H1 (cell line): ENCODE results near the gene OSTC. TPM values are rescaled to one million over a fixed set of nuclear protein-coding genes. Genes with fewer than 3 reads are reported as not detected.

Source experiments
- CTCF ChIA-PET: fragments of 300-600 bp; sonication (Branson Sonifier 250); formaldehyde crosslinking; loops from one replicate; lab custom pipeline; 2021; ENCODE audit not compliant: partially characterized antibody; lab: Charles Lee
- POLR2A ChIA-PET: fragments of 300-600 bp; sonication (Branson Sonifier 250); formaldehyde crosslinking; loops from one replicate; lab custom pipeline; 2021; ENCODE audit warnings: inconsistent platforms; ENCODE audit not compliant: partially characterized antibody; lab: Charles Lee
- DNase-seq, 2 experiments: peaks; one replicate each; pipeline versions ENCODE4 v3.0.0 to v3.0.0-alpha.2; 2010 to 2022; ENCODE audit warnings: low spot score in 2 of 2, low read depth in 1 of 2, mixed read lengths in 1 of 2
- FAIRE-seq: peaks from 2 replicates; lab custom pipeline; 2011; peaks lifted over from hg19 to GRCh38; lab: Jason Lieb, UNC
- H2AFZ ChIP-seq: 2 replicates; pipeline ENCODE4 v1.8.1; 2012; ENCODE audit warnings: low read length, inconsistent platforms
- H2AK5ac ChIP-seq: 2 replicates; pipeline ENCODE4 v1.6.1; 2013; ENCODE audit warnings: low read depth, low read length
- H2BK120ac ChIP-seq: replicated peaks from 2 replicates; pipeline ENCODE3; 2013; ENCODE audit warnings: low read depth, low read length, inconsistent platforms
- H2BK12ac ChIP-seq: 2 replicates; pipeline ENCODE4 v1.6.1; 2013; ENCODE audit warnings: low read depth, low read length
- H2BK15ac ChIP-seq: 2 replicates; pipeline ENCODE4 v1.6.1; 2013; ENCODE audit warnings: low read length
- H2BK20ac ChIP-seq: 2 replicates; pipeline ENCODE4 v1.6.1; 2013; ENCODE audit warnings: low read length
- H2BK5ac ChIP-seq: 2 replicates; pipeline ENCODE4 v1.6.1; 2013; ENCODE audit warnings: low read depth, low read length
- H3K14ac ChIP-seq: 2 replicates; pipeline ENCODE4 v1.6.1; 2013; ENCODE audit warnings: inconsistent platforms; ENCODE audit not compliant: insufficient read length
- H3K18ac ChIP-seq: 2 replicates; pipeline ENCODE4 v1.6.1; 2013; ENCODE audit warnings: low read length; ENCODE audit errors: extremely low read depth
- H3K23ac ChIP-seq: 2 replicates; pipeline ENCODE4 v1.6.1; 2013; ENCODE audit warnings: inconsistent platforms; ENCODE audit not compliant: insufficient read length
- H3K23me2 ChIP-seq: 2 replicates; pipeline ENCODE4 v1.6.1; 2013; ENCODE audit warnings: low read depth, low read length
- H3K27ac ChIP-seq: 2 replicates; pipeline ENCODE4 v1.6.1; 2011; ENCODE audit warnings: low read depth, low read length, inconsistent platforms
- H3K27me3 ChIP-seq, 4 experiments: replicated peaks in 1 of 4; 1 replicate in 1 of 4; 2 replicates in 3 of 4; pipeline versions ENCODE4 v1.6.1 to v1.8.1; 2011 to 2013; ENCODE audit warnings: low read length in 3 of 4, mild to moderate bottlenecking in 3 of 4, inconsistent platforms in 2 of 4, mixed read lengths in 2 of 4, moderate library complexity in 1 of 4; ENCODE audit not compliant: control insufficient read depth in 3 of 4, insufficient read depth in 3 of 4; ENCODE audit errors: extremely low read depth in 1 of 4
- H3K36me3 ChIP-seq, 4 experiments: 2 replicates each; pipeline versions ENCODE4 v1.6.1 to v1.8.1; 2011 to 2013; ENCODE audit warnings: mild to moderate bottlenecking in 4 of 4, low read length in 3 of 4, moderate library complexity in 2 of 4, control low read depth in 1 of 4, inconsistent platforms in 1 of 4; ENCODE audit not compliant: insufficient read depth in 4 of 4, control insufficient read depth in 2 of 4
- H3K4ac ChIP-seq: replicated peaks from 2 replicates; pipeline ENCODE3; 2013; ENCODE audit warnings: low read length, low read depth, mixed read lengths, inconsistent platforms; ENCODE audit not compliant: insufficient read length
- H3K4me1 ChIP-seq, 4 experiments: replicated peaks in 1 of 4; 1 replicate in 1 of 4; 2 replicates in 3 of 4; pipeline versions ENCODE4 v1.6.1 to v1.8.1; 2011 to 2013; ENCODE audit warnings: low read length in 3 of 4, inconsistent platforms in 2 of 4, mixed read lengths in 1 of 4; ENCODE audit not compliant: insufficient read depth in 4 of 4, control insufficient read depth in 3 of 4
- H3K4me2 ChIP-seq, 2 experiments: 2 replicates each; pipeline versions ENCODE4 v1.6.1 to v1.8.1; 2011 to 2013; ENCODE audit warnings: low read depth in 2 of 2, low read length in 2 of 2, control low read depth in 1 of 2, inconsistent platforms in 1 of 2, mild to moderate bottlenecking in 1 of 2; ENCODE audit not compliant: insufficient read depth in 1 of 2
- H3K4me3 ChIP-seq, 4 experiments: fragments of 200-600, 300-600 bp in 1 of 4; sonication (generic), shearing (Covaris generic), sonication (Bioruptor Twin) in 1 of 4; 2 replicates each; pipeline versions ENCODE4 v1.5.1 to v1.8.1; 2011 to 2016; ENCODE audit warnings: low read length in 4 of 4, low read depth in 3 of 4, control low read depth in 2 of 4, inconsistent platforms in 2 of 4, mild to moderate bottlenecking in 2 of 4, mixed read lengths in 1 of 4, moderate library complexity in 1 of 4; ENCODE audit not compliant: insufficient read depth in 2 of 4; ENCODE audit errors: extremely low read depth in 1 of 4
- H3K56ac ChIP-seq: replicated peaks from 2 replicates; pipeline ENCODE3; 2013; ENCODE audit warnings: low read depth, mild to moderate bottlenecking, mixed read lengths, low read length, inconsistent platforms; ENCODE audit not compliant: insufficient read length
- H3K79me1 ChIP-seq: 2 replicates; pipeline ENCODE4 v1.6.1; 2013; ENCODE audit warnings: low read depth, low read length, control low read depth
- H3K79me2 ChIP-seq, 2 experiments: 2 replicates each; pipeline versions ENCODE4 v1.6.1 to v1.8.1; 2012 to 2013; ENCODE audit warnings: low read length in 2 of 2, mild to moderate bottlenecking in 2 of 2, inconsistent platforms in 1 of 2; ENCODE audit not compliant: insufficient read depth in 2 of 2, control insufficient read depth in 1 of 2
- H3K9ac ChIP-seq, 4 experiments: replicated peaks in 1 of 4; 1 replicate in 1 of 4; 2 replicates in 3 of 4; pipeline versions ENCODE4 v1.6.1 to v1.8.1; 2011 to 2013; ENCODE audit warnings: low read depth in 3 of 4, low read length in 3 of 4, control low read depth in 2 of 4, mild to moderate bottlenecking in 2 of 4, moderate library complexity in 2 of 4, inconsistent platforms in 1 of 4; ENCODE audit errors: extremely low read depth in 1 of 4
- H3K9me3 ChIP-seq, 2 experiments: 2 replicates each; pipeline versions ENCODE4 v1.6.1 to v1.8.1; 2012 to 2013; ENCODE audit warnings: mild to moderate bottlenecking in 2 of 2, moderate library complexity in 2 of 2, control low read depth in 1 of 2, inconsistent platforms in 1 of 2, low read depth in 1 of 2, low read length in 1 of 2, mixed read lengths in 1 of 2; ENCODE audit not compliant: insufficient read depth in 2 of 2
- H4K20me1 ChIP-seq, 2 experiments: replicated peaks in 1 of 2; 2 replicates each; pipeline versions ENCODE3 to v1.8.1; 2011 to 2013; ENCODE audit warnings: inconsistent platforms in 2 of 2, low read length in 2 of 2, mild to moderate bottlenecking in 1 of 2; ENCODE audit not compliant: insufficient read depth in 2 of 2, control insufficient read depth in 1 of 2
- H4K5ac ChIP-seq: 2 replicates; pipeline ENCODE4 v1.6.1; 2013; ENCODE audit warnings: low read length, low read depth, mixed read lengths, inconsistent platforms; ENCODE audit not compliant: insufficient read length
- H4K8ac ChIP-seq: 2 replicates; pipeline ENCODE4 v1.8.0; 2013; ENCODE audit warnings: mild to moderate bottlenecking, moderate library complexity, low read length, inconsistent platforms; ENCODE audit not compliant: insufficient read depth; ENCODE audit errors: extremely low read depth
- H4K91ac ChIP-seq: replicated peaks from 2 replicates; pipeline ENCODE3; 2013; ENCODE audit warnings: low read length, mixed read lengths, inconsistent platforms; ENCODE audit not compliant: insufficient read length
- CEBPB ChIP-seq: IDR thresholded peaks from 2 replicates; pipeline ENCODE4 v1.6.1; 2012; ENCODE audit warnings: low read depth, low read length
- CHD1 ChIP-seq: IDR thresholded peaks from 2 replicates; pipeline ENCODE4 v1.6.1; 2012; ENCODE audit warnings: low read depth, low read length, improper control_type of control experiment
- MAFK ChIP-seq: IDR thresholded peaks from 2 replicates; pipeline ENCODE4 v1.6.1; 2012; ENCODE audit warnings: low read depth, mild to moderate bottlenecking, improper control_type of control experiment, low read length
- RNF2 ChIP-seq: fragments of 200-900, 300-1000 bp; sonication (generic); IDR thresholded peaks from 2 replicates; pipeline ENCODE4 v1.7.1; 2016; ENCODE audit warnings: borderline replicate concordance, low read depth, mild to moderate bottlenecking, antibody characterized with exemption, low read length; ENCODE audit not compliant: poor library complexity, severe bottlenecking; ENCODE audit errors: missing control alignments
- SAP30 ChIP-seq: fragments of 300-600 bp; sonication (generic); IDR thresholded peaks from 2 replicates; pipeline ENCODE4 v1.7.1; 2012; ENCODE audit warnings: low read length, moderate library complexity, mild to moderate bottlenecking, inconsistent platforms; ENCODE audit not compliant: insufficient read depth, insufficient replicate concordance
- SIRT6 ChIP-seq: IDR thresholded peaks from one replicate; pipeline ENCODE4 v1.7.1; 2012; ENCODE audit warnings: low read length, inconsistent platforms
- SP4 ChIP-seq: IDR thresholded peaks from 2 replicates; pipeline ENCODE4 v1.6.1; 2012; ENCODE audit warnings: low read length, inconsistent platforms
- SUZ12 ChIP-seq: fragments of 200-600 bp; sonication (generic); IDR thresholded peaks from 2 replicates; pipeline ENCODE4 v1.6.1; 2012; ENCODE audit warnings: mild to moderate bottlenecking, inconsistent platforms, low read length, moderate library complexity, mixed read lengths
- TAF1 ChIP-seq: IDR thresholded peaks from 2 replicates; pipeline ENCODE4 v1.6.1; 2011; ENCODE audit warnings: mild to moderate bottlenecking, low read depth, low read length
- WGBS, 2 experiments: shearing (Covaris generic) in 1 of 2; methylation state at CpG; one replicate each; pipeline versions ENCODE4 v1.1.6 to v1.1.7; 2013 to 2015; ENCODE audit warnings: low lambda C conversion rate in 2 of 2, mixed read lengths in 2 of 2, inconsistent platforms in 1 of 2, low coverage in 1 of 2, missing lambda C conversion rate in 1 of 2; ENCODE audit not compliant: insufficient replicate concordance in 2 of 2, insufficient coverage in 1 of 2, insufficient read length in 1 of 2; ENCODE audit errors: extremely low coverage in 1 of 2, missing lambda C conversion rate in 1 of 2; 5-methylcytosine and 5-hydroxymethylcytosine counted together
- polyA plus RNA-seq, 7 experiments: library from polyadenylated mRNA; depleted of rRNA in 3 of 7; stranded (reverse) in 5 of 7; unstranded in 2 of 7; fragments of >200 nt in 5 of 7; fragments of 200-250 nt in 2 of 7; gene quantifications; 1 replicate in 5 of 7; 2 replicates in 1 of 7; 4 replicates in 1 of 7; pipeline versions ENCODE4 v1.2.1 to v1.2.3, GENCODE V29; 2011 to 2013; ENCODE audit warnings: missing spikeins in 2 of 7, mixed read lengths in 2 of 7
- total RNA-seq: library from RNA; stranded (reverse); fragmentation: NEBNext Ultra II Directional; extraction: Animal tissue kit (Norgen Biotek cat#: 25700); gene quantifications from 2 replicates; pipeline ENCODE4 v1.2.1, GENCODE V29; 2021

The OSTC gene
- total and polyA plus RNA-seq, 2 of the 8 experiments (the other 6 are each of a cell fraction or from before 2014, with no cell fraction given), result 165 to 176 TPM

DNA sequence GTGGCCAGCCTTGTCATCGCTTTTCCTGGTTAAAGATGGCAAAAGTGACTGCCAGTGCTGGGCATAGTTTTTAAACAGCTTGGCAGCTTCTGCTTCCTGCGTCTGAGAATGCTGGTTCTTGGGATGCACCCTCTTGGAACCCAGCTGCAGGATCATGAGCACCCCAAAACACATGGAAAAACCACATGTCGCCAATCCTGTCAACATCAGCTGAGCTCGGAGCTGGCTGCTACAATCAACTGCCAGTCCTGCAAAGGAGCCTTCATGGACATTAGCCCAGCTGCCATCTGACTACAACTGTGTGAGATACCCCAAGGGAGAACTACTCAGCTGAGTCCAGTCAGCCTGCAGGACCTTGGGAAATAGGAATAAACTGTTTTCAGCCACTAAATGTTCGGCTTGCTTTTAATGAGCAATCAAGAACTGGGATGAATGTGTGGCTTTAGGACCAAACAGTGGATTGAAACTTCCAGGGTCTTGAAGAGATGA, 31.0 kb downstream of the OSTC start:
- CTCF ChIA-PET, result interaction anchor here (1.2 to 1.6 kb wide), 3 partner anchors 67 to 651 kb away, joined by 3 to 4 read pairs (median 4); no protein-coding TSS in a partner anchor
- H4K91ac ChIP-seq, result no peak overlapping the region
- 85% methylated on average over 5 of the region's 5 CpGs; no CpG with 5 or more reads in 1 of the 2 experiments for WGBS, 2 experiments

More for the DNA sequence above, 31.0 kb downstream of the OSTC start:
- H3K79me2 ChIP-seq, result no peaks in the 10 kb centered on the region
- no peak overlapping the region for H3K14ac ChIP-seq
- no peak overlapping the region for H2BK5ac ChIP-seq
- H3K23ac ChIP-seq, result no peak overlapping the region
- no peak overlapping the region for H3K4me2 ChIP-seq
- H4K5ac ChIP-seq, result no peak overlapping the region
- H3K4ac ChIP-seq, result no peak overlapping the region
- TF ChIP-seq CHD1 (no peak), SIRT6 (no peak), TAF1 (no peak), SAP30 (no peak), SUZ12 (no peak), MAFK (no peak), CEBPB (no peak), RNF2 (no peak), SP4 (no peak)
- H3K36me3 ChIP-seq, result no peaks in the 10 kb centered on the region; a peak in 1 of 8 replicates
- no peak overlapping the region for H3K4me3 ChIP-seq
- no peak overlapping the region for H4K8ac ChIP-seq
- H3K4me1 ChIP-seq, result no peaks in the 10 kb centered on the region
- no peak for FAIRE-seq
- no peak overlapping the region for H2AK5ac ChIP-seq
- no peaks in the 10 kb centered on the region for H3K27me3 ChIP-seq
- POLR2A ChIA-PET, result interaction anchor here (0.8 to 1.1 kb wide), 2 partner anchors 9 to 14 kb away, joined by 3 to 4 read pairs; no protein-coding TSS in a partner anchor
- no peak for DNase-seq
- no peaks in the 10 kb centered on the region for H3K23me2 ChIP-seq
- H3K18ac ChIP-seq, result no peak overlapping the region
- H2BK12ac ChIP-seq, result no peak overlapping the region
- no peak overlapping the region for H2AFZ ChIP-seq
- H2BK20ac ChIP-seq, result no peak overlapping the region
- no peak overlapping the region for H3K27ac ChIP-seq
- H3K9me3 ChIP-seq, result no peaks in the 10 kb centered on the region
- no peak overlapping the region for H3K56ac ChIP-seq
- H2BK120ac ChIP-seq, result no peak overlapping the region
- no peak overlapping the region for H3K9ac ChIP-seq
- no peak overlapping the region for H2BK15ac ChIP-seq
- no peaks in the 10 kb centered on the region; the same call in 1 of the 2 replicates for H3K79me1 ChIP-seq
- no peaks in the 10 kb centered on the region for H4K20me1 ChIP-seq
